A549 treated with Mapracorat at 1 μM for 4 hours (cell line): ENCODE measurements around the gene WFDC9. TPM values are rescaled to one million over a fixed set of nuclear protein-coding genes. Genes with fewer than 3 reads are reported as not detected.

ENCODE experiments used
- total RNA-seq: library from RNA; stranded (reverse); fragments of 200-300 nt; extraction: Qiagen RNA extraction; gene quantifications from 5 replicates; pipeline ENCODE4 v1.2.3, GENCODE V29; 2022

The WFDC9 gene
- not detected in 5 replicates for total RNA-seq

GRCh38 chr20:45631184-45631583 is at the start of gene WFDC9:
Gene WFDC9, minus strand, starts transcription at chr20:45631284. Its CDS starts 21,103 bp downstream, at chr20:45610181.

GRCh38 chr20:45670139-45670538 is 39.1 kb upstream of the WFDC9 start, which contains the start of gene WFDC11:
Gene WFDC11, minus strand, starts transcription at chr20:45670239. Its CDS starts 19,639 bp downstream, at chr20:45650600.

GRCh38 chr20:45629496-45630100 is 1.5 kb downstream of the WFDC9 start, which contains the start of gene WFDC10A:
Gene WFDC10A, plus strand, starts transcription at chr20:45629739. Its CDS starts 75 bp downstream, at chr20:45629814.

GRCh38 chr20:45579184-45579583 is 51.9 kb downstream of the WFDC9 start, which contains the start of gene WFDC8:
Gene WFDC8, minus strand, starts transcription at chr20:45579284. Its CDS starts 37 bp downstream, at chr20:45579247.

Other genes starting within 250 kb of the WFDC9 start
- gene DBNDD2, start 223.0 kb downstream of the WFDC9 start, total RNA-seq: 26.1 to 30.6 TPM (median 27.3 TPM) in 5 replicates
- gene PIGT, start 215.1 kb downstream of the WFDC9 start, total RNA-seq: 94.5 to 103 TPM (median 96.9 TPM) in 5 replicates
- not detected in 5 replicates for gene WFDC2, start 161.5 kb downstream of the WFDC9 start, total RNA-seq
- gene SPINT3, start 115.7 kb downstream of the WFDC9 start, total RNA-seq: not detected in 5 replicates
- not detected in 5 replicates for gene WFDC6, start 91.8 kb downstream of the WFDC9 start, total RNA-seq
- gene EPPIN, start 83.9 kb downstream of the WFDC9 start, total RNA-seq: not detected in 5 replicates
- gene WFDC8, start 52.0 kb downstream of the WFDC9 start, total RNA-seq: not detected in 5 replicates
- not detected in 5 replicates for gene WFDC10A, start 1.5 kb downstream of the WFDC9 start, total RNA-seq
- not detected in 5 replicates for gene WFDC11, start 39.0 kb upstream of the WFDC9 start, total RNA-seq
- gene WFDC13, start 70.8 kb upstream of the WFDC9 start, total RNA-seq: not detected in 5 replicates
- gene WFDC10B, start 73.7 kb upstream of the WFDC9 start, total RNA-seq: not detected in 5 replicates
- not detected in 5 replicates for gene SPINT4, start 91.1 kb upstream of the WFDC9 start, total RNA-seq
- 0.44 TPM in 1 of 5 replicates, not detected in the others for gene WFDC3, start 160.6 kb upstream of the WFDC9 start, total RNA-seq
- gene DNTTIP1, start 160.7 kb upstream of the WFDC9 start, total RNA-seq: 32.1 to 37.5 TPM (median 35.7 TPM) in 5 replicates
- gene UBE2C, start 181.4 kb upstream of the WFDC9 start, total RNA-seq: 215 to 248 TPM (median 240 TPM) in 5 replicates
- gene TNNC2, start 196.0 kb upstream of the WFDC9 start, total RNA-seq: 0.28 TPM in 1 of 5 replicates, not detected in the others
- gene SNX21, start 202.5 kb upstream of the WFDC9 start, total RNA-seq: 7.8 to 11.6 TPM (median 10.7 TPM) in 5 replicates
- 14.5 to 20.5 TPM (median 19.7 TPM) in 5 replicates for gene ACOT8, start 226.1 kb upstream of the WFDC9 start, total RNA-seq
- 1.3 to 1.9 TPM (median 1.7 TPM) in 5 replicates for gene ZSWIM3, start 226.3 kb upstream of the WFDC9 start, total RNA-seq
- 4.8 to 5.9 TPM (median 5.8 TPM) in 5 replicates for gene ZSWIM1, start 249.9 kb upstream of the WFDC9 start, total RNA-seq